SHP77 (cell line): ENCODE results near the gene NID1.
A peak's percentile ranks its signal among the peaks of the same experiment; 100 is the strongest.
"Not testable (repeated sequence)": the region's sequence is repeated elsewhere in the genome, so short reads cannot be mapped to it uniquely, and the experiment has no call there.

Experiments used
- DNase-seq, 2 experiments: peaks; one replicate each; lab custom pipeline; 2025; lab: John Stamatoyannopoulos, UW

Gene NID1

DNA sequence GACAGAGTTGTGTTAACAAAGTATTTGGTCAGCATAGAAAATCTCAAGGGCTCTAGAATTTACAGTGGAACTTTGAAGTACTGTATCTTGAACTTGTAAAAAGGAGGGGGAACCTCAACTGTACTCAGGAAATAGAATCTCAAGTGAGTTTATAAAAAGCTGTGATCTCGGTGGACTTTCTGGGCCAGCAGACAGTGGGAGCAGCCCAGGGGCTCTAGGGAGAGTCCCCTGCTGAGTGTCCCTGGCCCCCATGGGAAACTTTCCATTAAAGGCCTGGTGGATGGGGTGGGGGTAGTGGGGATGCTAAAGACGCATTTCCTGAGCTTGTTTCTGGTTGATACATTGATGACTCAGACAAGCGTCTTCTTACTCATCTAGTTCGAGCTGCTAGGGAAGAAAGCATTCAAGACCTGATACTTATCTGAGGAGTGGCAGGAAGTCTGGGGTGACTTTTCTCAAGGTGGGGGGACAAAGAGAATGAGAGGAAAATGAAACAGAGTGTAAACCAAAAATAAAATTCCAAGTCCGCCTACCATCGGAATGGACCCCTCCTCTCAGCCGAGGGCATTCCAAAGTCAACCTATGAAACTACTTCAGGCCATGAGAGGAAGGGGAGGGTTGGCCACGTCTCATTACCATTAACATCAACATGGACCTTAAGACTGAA, 65.5 kb downstream of the NID1 start:
- DNase-seq, result no peak

DNA sequence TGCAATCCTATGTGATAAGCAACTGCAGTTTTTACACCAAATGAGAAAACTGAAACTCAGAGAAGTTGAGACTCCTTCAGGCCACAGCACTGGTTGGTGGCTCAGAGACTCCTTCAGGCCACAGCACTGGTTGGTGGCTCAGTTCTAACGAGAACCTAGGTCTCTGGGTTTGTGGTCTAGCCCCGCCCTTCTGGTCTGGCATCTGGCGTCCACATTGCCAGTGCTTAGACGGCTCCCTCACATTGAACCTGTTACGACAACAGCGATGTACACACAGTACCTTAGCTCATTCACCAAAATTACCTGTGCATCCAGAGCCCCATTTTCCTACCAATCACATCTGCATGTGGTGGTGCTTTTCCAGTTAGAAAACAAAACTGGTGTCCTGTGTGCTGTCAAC, 66.1 kb downstream of the NID1 start:
- no peak for DNase-seq

DNA sequence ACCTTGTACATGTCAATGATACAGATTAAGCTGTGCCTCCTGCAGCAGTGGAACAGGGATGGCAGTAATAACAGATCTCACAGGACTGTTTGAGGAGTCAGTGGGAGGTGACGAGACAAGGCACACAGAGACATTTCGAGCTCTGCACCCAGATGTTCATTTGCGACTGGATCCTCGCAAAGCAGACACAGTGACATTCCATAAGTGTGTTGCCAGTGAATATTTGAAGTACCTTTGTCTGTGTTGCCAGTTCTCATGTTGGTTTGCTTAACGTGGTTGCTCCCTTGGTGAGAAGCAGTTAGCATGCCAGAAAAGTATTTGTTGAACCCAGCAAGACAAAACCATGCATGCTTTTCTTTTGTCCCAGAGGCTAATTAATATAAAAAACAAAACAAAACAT, 67.0 kb downstream of the NID1 start:
- no peak for DNase-seq

- no peak for DNase-seq
Measured at GRCh38 chr1:235997049-235997448, 67.8 kb downstream of the NID1 start.

GRCh38 chr1:235996048-235996785, 68.7 kb downstream of the NID1 start:
- peak; percentile 82 to 93 for DNase-seq

DNA sequence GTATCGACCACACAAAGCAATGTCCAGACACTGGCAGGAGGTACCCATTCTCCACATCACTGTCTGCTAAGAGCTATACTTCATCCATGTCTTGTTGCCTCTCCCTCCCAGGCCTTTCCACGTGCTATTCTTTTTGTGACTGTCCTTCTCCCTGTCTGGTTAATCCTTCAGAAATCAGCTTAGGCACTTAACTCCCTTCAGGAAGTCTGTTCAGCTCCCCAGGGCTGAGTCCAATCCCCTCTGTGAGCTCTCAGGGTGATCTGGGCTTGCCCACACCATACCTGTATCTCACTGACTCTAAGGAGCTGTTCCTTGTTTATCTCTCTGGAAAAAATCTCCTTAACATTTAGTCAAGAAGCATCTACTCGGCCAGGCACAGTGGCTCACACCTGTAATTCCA, 69.4 kb downstream of the NID1 start:
- DNase-seq, result no peak

- no peak for DNase-seq
Measured at GRCh38 chr1:235993652-235994051, 71.2 kb downstream of the NID1 start.

GRCh38 chr1:235992868-235993267, 72.0 kb downstream of the NID1 start:
- DNase-seq, result no peak

DNA sequence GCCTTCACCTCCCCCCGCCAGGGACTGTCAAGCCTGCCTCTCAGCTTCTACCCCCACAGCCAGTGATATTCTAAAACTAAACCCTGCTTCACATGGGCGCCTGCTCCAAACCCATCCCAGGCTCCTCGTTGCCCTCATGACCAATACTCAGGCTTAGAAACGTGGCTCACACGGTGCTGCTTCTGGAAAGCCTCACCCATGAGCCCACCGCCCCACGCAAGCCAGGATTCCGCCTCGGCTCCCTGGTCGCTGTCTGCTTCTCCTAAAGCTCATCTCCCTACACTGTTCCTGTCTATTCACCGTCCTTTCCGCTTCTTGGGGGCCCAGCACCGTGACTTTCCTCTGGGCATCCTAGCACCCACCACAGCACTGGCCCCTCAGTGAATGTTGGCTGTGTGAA, 72.5 kb downstream of the NID1 start:
- no peak for DNase-seq

DNA sequence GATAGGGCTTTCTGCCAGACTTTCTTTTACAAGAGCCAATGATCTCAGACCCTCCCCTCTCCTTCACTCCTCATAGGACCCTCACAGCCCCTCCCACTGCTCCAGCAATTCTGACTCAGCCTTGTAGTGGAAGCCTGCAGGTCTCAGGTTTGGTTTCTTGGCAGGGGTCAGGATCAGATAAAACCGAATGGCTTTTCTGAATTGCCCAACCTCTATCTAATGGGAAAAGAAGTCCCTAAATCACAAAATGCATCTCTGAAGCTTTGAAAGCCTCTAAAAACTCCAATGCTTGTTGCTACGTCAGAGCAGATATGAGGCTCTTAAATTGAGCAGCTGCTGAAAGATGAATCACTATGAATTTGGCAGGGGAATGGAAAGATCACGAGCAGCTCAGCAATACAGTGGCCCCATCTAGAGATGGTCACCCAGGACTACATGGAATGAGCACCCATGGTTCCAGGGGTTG, 74.5 kb downstream of the NID1 start:
- DNase-seq, result peak in 1 of 2 experiments; percentile 5

- DNase-seq, result no peak
Measured at GRCh38 chr1:235989105-235989504, 75.8 kb downstream of the NID1 start.

DNA sequence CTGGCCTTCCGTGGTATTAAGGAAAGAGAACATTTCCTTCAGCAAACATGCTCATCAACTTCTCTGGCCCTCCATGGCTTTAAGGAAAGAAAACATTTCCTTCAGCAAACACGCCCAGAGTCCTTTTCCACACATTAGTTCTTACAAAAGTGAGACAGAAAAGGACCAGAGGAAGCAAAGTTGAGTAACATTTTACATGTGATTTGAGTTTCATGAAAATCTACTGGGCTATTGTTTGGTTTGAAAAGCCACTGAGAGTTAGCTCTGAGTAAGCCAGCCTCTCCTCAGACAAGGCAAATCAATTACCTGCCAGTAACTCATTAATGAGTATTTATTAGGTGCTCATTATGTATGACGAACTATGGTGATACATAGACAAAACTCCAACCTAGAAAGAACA, 78.0 kb downstream of the NID1 start:
- no peak for DNase-seq

DNA sequence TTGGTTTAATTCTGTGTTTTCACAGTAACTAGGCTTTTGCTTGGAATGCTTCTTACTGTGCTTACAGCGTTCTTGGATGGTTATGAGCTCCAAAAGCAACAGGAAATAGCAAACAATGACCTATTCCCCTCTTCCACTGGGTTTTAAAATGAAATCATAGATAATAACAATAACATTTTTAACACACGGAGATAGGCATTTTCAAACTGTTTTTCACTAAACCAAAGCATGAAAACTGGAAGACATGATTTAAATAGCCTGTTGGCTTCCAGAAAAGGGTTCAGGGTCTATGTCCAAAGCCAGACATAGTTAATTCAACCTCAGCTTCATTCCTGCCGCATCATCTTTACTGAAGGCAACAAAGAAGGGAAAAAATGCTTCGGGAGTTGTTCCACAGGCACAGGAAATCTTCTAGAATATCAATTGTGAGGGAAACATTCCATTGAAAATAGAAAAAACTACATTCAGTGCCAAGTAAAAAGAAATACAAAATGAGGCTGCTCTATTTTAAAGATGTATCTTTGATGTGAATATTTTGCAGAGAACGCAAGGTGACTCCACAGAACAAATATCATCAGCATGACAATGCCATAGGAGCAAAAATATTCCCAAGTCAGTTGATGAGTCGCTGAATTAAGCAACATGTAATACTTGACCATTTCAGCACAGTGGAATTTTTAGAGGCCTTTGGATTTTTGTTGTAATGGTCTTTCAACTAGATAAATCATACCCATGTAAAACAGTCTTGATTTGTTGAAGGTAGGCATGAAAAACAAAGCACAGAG, 80.7 kb downstream of the NID1 start:
- DNase-seq, result no peak

- DNase-seq, result no peak
Measured at GRCh38 chr1:235980976-235981375, 83.9 kb downstream of the NID1 start.

DNA sequence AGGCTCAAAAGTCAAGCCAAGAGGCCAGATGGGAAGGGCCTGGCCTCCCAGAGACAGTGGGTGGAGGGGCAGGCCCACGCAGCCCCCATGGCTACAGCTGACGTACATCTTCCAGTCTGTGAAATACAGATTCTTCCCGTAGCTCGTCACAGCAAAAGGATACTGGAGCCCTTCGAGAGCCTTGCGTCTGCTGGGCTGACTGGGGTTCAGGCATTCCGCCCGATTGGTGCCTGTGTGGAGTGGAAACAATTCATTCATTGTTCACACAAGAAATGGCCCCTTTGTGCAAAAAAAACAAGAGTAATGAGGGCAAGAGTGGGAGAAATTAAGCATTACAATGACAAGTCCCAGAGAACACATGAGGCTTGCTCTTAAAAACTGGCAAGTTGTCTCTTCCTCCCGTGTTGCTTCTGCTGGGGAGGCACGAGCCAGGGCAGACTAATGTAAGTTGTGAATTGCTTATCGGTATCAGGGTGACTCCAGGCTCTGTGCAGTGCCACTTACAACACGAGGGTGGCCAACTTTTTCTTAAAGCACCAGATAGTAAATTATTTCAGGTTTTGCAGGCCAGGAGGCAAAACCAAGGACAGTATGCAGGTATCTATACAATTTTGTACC, 85.1 kb downstream of the NID1 start:
- DNase-seq, result no peak

GRCh38 chr1:235979176-235979575, 85.7 kb downstream of the NID1 start:
- DNase-seq, result no peak

GRCh38 chr1:235976490-235976889, 88.4 kb downstream of the NID1 start:
- no peak for DNase-seq

DNA sequence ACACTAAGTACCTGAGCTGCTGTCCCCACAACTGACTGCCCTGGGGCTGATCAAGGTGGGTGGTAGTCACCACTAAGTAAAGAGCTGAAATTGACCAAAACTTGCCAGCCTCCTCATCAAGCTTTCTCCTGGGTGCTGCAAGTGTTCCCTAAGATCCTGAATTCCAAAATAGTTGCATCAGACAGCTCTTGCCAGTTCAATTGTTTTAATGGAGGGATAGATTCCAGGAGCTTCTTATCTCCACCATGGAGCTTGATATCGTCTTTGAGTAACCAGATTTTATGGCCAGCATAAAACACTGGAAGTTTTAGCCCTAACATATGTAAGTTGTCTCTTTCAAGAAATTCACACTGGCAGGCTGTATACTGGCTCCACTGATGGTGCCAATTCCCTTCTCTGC, 90.3 kb downstream of the NID1 start:
- DNase-seq, result no peak

- DNase-seq, result not testable (repeated sequence)
Measured at GRCh38 chr1:235972691-235973090, 92.2 kb downstream of the NID1 start.

DNA sequence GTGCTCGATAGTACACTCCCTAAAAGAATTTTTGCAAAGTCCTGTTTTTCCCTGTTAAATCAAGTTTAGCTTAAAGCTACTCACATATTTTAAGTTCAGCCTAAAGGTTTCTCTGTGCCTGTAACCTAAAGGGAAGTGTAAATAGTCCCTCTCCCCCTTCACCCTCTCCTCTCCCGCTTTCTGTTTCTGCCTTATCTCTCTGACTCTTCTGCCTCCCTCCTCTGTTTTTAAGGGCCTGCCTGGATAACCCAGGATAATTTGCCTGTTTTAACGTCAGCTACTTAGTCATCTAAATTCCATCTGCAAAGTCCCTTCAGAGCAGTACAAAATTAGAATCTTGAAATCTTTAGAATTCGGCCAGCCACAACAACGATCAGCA, 92.6 kb downstream of the NID1 start:
- peak in 1 of 2 experiments; percentile 39 for DNase-seq

GRCh38 chr1:235971571-235972310, 93.1 kb downstream of the NID1 start:
- peak; percentile 85 to 90 for DNase-seq

- DNase-seq, result no peak
Measured at GRCh38 chr1:235971020-235971419, 93.9 kb downstream of the NID1 start.
